K562 (cell line): Measurements from ENCODE around the gene BNIP5. TPM values are rescaled to one million over a fixed set of nuclear protein-coding genes. Genes with fewer than 3 reads are reported as not detected.

Experiments
- CCAR2 ChIP-seq: fragments of 200-400 bp; formaldehyde crosslinking; IDR thresholded peaks from 2 replicates; pipeline ENCODE4 v1.6.1; 2017; ENCODE audit warnings: mild to moderate bottlenecking, low read depth, low read length
- CHCHD3 ChIP-seq: fragments of 250-450 bp; sonication (Bioruptor Pico); IDR thresholded peaks from 2 replicates; pipeline ENCODE4 v2.1.2; 2022; ENCODE audit warnings: mild to moderate bottlenecking
- ELF2 ChIP-seq: fragments of 250-450 bp; sonication (Bioruptor Pico); IDR thresholded peaks from 2 replicates; pipeline ENCODE4 v1.5.0; 2021; ENCODE audit warnings: mild to moderate bottlenecking
- EWSR1 ChIP-seq: fragments of 450-650 bp; IDR thresholded peaks from 2 replicates; pipeline ENCODE4 v1.6.1; 2018; ENCODE audit warnings: borderline replicate concordance, mild to moderate bottlenecking, low read depth, moderate library complexity; ENCODE audit not compliant: partially characterized antibody
- GATAD2B ChIP-seq: fragments of 450-650 bp; IDR thresholded peaks from 2 replicates; pipeline ENCODE4 v1.6.1; 2017; ENCODE audit warnings: mild to moderate bottlenecking, borderline replicate concordance
- HLTF ChIP-seq: fragments of 450-650 bp; IDR thresholded peaks from 2 replicates; pipeline ENCODE4 v1.6.1; 2016
- L3MBTL2 ChIP-seq: fragments of 450-650 bp; IDR thresholded peaks from 2 replicates; pipeline ENCODE4 v1.6.1; 2016; ENCODE audit warnings: mild to moderate bottlenecking, moderate library complexity
- PCBP1 ChIP-seq: fragments of 200-400 bp; formaldehyde crosslinking; IDR thresholded peaks from 2 replicates; pipeline ENCODE4 v1.6.1; 2018; ENCODE audit warnings: mild to moderate bottlenecking, low read depth, low read length; ENCODE audit not compliant: poor library complexity, severe bottlenecking
- PHB2 ChIP-seq: fragments of 450-650 bp; IDR thresholded peaks from 2 replicates; pipeline ENCODE4 v1.6.1; 2017; ENCODE audit warnings: low read depth
- PRMT5 ChIP-seq: sonication (generic); formaldehyde crosslinking; IDR thresholded peaks from 2 replicates; pipeline ENCODE4 v1.5.0; 2020; ENCODE audit warnings: missing genetic modification reagents
- RBM14 ChIP-seq: fragments of 200-400 bp; formaldehyde crosslinking; IDR thresholded peaks from 2 replicates; pipeline ENCODE4 v1.6.1; 2018; ENCODE audit warnings: low read depth, mild to moderate bottlenecking, low read length, moderate library complexity, borderline replicate concordance; ENCODE audit not compliant: insufficient read depth
- TBL1XR1 ChIP-seq, 2 experiments: IDR thresholded peaks; 2 replicates each; pipeline ENCODE4 v1.6.1; 2012; ENCODE audit warnings: improper control_type of control experiment in 2 of 2, low read length in 2 of 2, mild to moderate bottlenecking in 1 of 2
- TOE1 ChIP-seq, 2 experiments: fragments of 450-650 bp in 1 of 2; sonication (generic) in 1 of 2; formaldehyde crosslinking in 1 of 2; IDR thresholded peaks; 2 replicates each; pipeline versions ENCODE4 v1.7.1 to v1.8.0; 2016 to 2022; ENCODE audit warnings: borderline replicate concordance in 2 of 2, mild to moderate bottlenecking in 2 of 2, antibody characterized with exemption in 1 of 2, inconsistent platforms in 1 of 2, low read depth in 1 of 2, missing genetic modification reagents in 1 of 2, moderate library complexity in 1 of 2
- ZNF707 ChIP-seq: fragments of 250-450 bp; sonication (Bioruptor Pico); conservative IDR thresholded peaks from 2 replicates; pipeline ENCODE4 v1.8.0; 2022; ENCODE audit warnings: inconsistent platforms, mild to moderate bottlenecking, moderate library complexity
- ZNF75A ChIP-seq: fragments of 450-650 bp; formaldehyde crosslinking; IDR thresholded peaks from 2 replicates; pipeline ENCODE4 v1.4.0; 2020; ENCODE audit warnings: mild to moderate bottlenecking
- ZNF764 ChIP-seq: fragments of 250-450 bp; sonication (Bioruptor Pico); IDR thresholded peaks from 2 replicates; pipeline ENCODE4 v1.4.0; 2020; ENCODE audit warnings: low read depth, mild to moderate bottlenecking, moderate library complexity
- polyA plus RNA-seq, 8 experiments: library from polyadenylated mRNA; depleted of rRNA in 4 of 8; stranded (reverse) in 5 of 8; unstranded in 3 of 8; fragments of >200 nt; fragmentation: Nextera tagmentation in 2 of 8; fragmentation: Illumina TruSeq in 1 of 8; extraction: Ambion mirVana in 2 of 8; extraction: Trizol in 1 of 8; gene quantifications; 2 replicates each; pipeline versions ENCODE4 v1.2.1 to v1.2.3, GENCODE V29; 2011 to 2014; ENCODE audit warnings: inconsistent platforms in 1 of 8, missing spikeins in 1 of 8
- total RNA-seq, 7 experiments: library from RNA; depleted of rRNA in 6 of 7; stranded (reverse); fragments of >200 nt in 6 of 7; fragmentation: Illumina TruSeq in 2 of 7; extraction: Trizol in 2 of 7; gene quantifications; 2 replicates each; pipeline versions ENCODE4 v1.2.1 to v1.2.3, GENCODE V29; 2011 to 2021; ENCODE audit warnings: low replicate concordance in 1 of 7
- TF ChIP-seq, protein P1 (sequence below), 2 experiments: fragments of 450-650 bp in 1 of 2; sonication (generic) in 1 of 2; formaldehyde crosslinking in 1 of 2; IDR thresholded peaks; 2 replicates each; pipeline versions ENCODE4 v1.7.1 to v1.9.0; 2016 to 2022; ENCODE audit warnings: inconsistent platforms in 1 of 2, mild to moderate bottlenecking in 1 of 2, missing genetic modification reagents in 1 of 2
- TF ChIP-seq, protein P2 (sequence below): fragments of 250-450 bp; sonication (Bioruptor Pico); IDR thresholded peaks from 2 replicates; pipeline ENCODE4 v1.9.0; 2021; ENCODE audit warnings: mild to moderate bottlenecking

The BNIP5 gene
- total and polyA plus RNA-seq, 9 of the 15 experiments (the other 6 are each of a cell fraction or from before 2014, with no cell fraction given), result not detected

DNA sequence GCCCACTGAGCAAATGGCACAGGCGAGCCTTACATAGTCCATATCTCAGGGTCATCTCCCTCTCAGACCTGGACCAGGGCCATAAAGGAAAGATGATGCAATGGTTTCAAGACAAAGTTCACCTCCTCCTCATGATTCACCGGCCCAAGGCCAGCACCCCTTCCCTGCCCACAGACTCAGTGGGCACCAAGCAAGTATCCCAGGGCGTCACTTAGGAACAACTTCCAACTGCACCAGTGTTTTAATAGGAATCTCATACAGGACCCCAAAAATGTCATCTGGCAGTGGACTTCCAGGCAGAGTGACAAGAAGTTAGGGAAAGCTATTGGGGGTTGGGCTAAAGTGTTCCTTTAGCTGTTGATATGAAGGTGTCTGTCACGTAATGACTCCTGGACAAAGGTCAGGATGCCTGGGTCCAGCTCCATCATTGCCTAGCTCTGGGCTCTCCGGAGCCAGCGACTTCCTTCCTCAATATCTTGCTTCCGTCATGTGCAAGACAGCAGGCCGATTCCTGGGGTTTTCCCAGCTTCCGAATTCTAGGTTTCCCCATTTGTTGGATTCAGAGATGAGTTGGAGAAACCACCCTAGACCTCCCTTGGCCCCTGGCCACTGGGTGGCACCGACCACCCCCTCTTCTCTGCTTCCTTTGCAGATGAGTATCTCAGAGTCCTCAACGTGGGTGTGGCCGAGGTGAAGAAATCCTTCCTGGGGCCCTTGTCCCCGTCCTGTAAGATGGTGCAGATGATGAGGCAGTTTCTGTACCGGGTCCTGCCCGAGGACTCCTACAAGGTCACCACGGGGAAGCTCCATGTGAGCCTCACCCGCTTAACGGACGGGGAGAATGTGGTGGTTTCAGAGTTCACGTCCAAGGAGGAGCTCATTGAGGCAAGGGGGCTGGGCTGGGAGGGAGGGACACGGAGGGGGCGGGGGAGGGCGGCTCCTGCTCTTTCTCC is 45.7 kb downstream of the BNIP5 start (continued):
- TF ChIP-seq ZNF707 (CRISPR knock-in tag) (no peak), PRMT5 (no peak), TOE1 (IDR thresholded peaks at IDR 0.05; ENCODE audit: borderline replicate concordance) (no peak), TOE1 (CRISPR knock-in tag; IDR thresholded peaks at IDR 0.05; ENCODE audit: borderline replicate concordance, low read depth) (no peak), GATAD2B (no peak), HLTF (no peak), RBM14 (no peak), TBL1XR1 (IDR thresholded peaks at IDR 0.05; ENCODE audit: low read length in 2 of 2) (no peak), PCBP1 (no peak), ELF2 (peak; percentile 32; the same call in 1 of the 2 replicates), L3MBTL2 (peak; percentile 60), CHCHD3 (CRISPR knock-in tag) (no peak), ZNF764 (no peak), ZNF75A (CRISPR knock-in tag) (no peak), EWSR1 (no peak), PHB2 (no peak), CCAR2 (no peak)
- TF ChIP-seq, protein P1, sequence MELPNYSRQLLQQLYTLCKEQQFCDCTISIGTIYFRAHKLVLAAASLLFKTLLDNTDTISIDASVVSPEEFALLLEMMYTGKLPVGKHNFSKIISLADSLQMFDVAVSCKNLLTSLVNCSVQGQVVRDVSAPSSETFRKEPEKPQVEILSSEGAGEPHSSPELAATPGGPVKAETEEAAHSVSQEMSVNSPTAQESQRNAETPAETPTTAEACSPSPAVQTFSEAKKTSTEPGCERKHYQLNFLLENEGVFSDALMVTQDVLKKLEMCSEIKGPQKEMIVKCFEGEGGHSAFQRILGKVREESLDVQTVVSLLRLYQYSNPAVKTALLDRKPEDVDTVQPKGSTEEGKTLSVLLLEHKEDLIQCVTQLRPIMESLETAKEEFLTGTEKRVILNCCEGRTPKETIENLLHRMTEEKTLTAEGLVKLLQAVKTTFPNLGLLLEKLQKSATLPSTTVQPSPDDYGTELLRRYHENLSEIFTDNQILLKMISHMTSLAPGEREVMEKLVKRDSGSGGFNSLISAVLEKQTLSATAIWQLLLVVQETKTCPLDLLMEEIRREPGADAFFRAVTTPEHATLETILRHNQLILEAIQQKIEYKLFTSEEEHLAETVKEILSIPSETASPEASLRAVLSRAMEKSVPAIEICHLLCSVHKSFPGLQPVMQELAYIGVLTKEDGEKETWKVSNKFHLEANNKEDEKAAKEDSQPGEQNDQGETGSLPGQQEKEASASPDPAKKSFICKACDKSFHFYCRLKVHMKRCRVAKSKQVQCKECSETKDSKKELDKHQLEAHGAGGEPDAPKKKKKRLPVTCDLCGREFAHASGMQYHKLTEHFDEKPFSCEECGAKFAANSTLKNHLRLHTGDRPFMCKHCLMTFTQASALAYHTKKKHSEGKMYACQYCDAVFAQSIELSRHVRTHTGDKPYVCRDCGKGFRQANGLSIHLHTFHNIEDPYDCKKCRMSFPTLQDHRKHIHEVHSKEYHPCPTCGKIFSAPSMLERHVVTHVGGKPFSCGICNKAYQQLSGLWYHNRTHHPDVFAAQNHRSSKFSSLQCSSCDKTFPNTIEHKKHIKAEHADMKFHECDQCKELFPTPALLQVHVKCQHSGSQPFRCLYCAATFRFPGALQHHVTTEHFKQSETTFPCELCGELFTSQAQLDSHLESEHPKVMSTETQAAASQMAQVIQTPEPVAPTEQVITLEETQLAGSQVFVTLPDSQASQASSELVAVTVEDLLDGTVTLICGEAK (IDR thresholded peaks at IDR 0.05), result no peak; the same call in 1 of the 2 replicates
- TF ChIP-seq, protein P1 (CRISPR knock-in tag; IDR thresholded peaks at IDR 0.05), result no peak
- TF ChIP-seq, protein P2, sequence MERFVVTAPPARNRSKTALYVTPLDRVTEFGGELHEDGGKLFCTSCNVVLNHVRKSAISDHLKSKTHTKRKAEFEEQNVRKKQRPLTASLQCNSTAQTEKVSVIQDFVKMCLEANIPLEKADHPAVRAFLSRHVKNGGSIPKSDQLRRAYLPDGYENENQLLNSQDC (CRISPR knock-in tag), result no peak
